Adrenal gland (tissue), 12 donors: ENCODE measurements around the gene ASB1. TPM values are rescaled to one million over a fixed set of nuclear protein-coding genes. Genes with fewer than 3 reads are reported as not detected.

Source experiments
- DNase-seq, 7 donors: peaks; one replicate each; pipeline ENCODE4 v3.0.0-alpha.2; 2019 to 2020
- H3K27ac ChIP-seq, 5 donors: fragments of 200-600 bp; sonication (generic) in 4 of 5; 1 replicate in 3 of 5; 2 replicates in 2 of 5; pipeline versions ENCODE4 v1.5.1 to v1.8.0; 2016 to 2020; ENCODE audit warnings: mild to moderate bottlenecking in 1 of 5
- H3K27me3 ChIP-seq: fragments of 200-600 bp; 2 replicates; pipeline ENCODE4 v1.8.0; 2021
- H3K36me3 ChIP-seq, 2 donors: fragments of 200-600 bp; replicated peaks in 1 of 2; 1 replicate in 1 of 2; 2 replicates in 1 of 2; pipeline versions ENCODE4 v1.5.1 to v1.8.0; 2018 to 2022
- H3K4me1 ChIP-seq, 2 donors: fragments of 200-600 bp; replicated peaks in 1 of 2; 1 replicate in 1 of 2; 2 replicates in 1 of 2; pipeline versions ENCODE4 v1.5.1 to v1.8.0; 2018 to 2021
- H3K4me3 ChIP-seq, 4 donors: fragments of 200-600 bp; sonication (generic) in 3 of 4; one replicate each; pipeline ENCODE4 v1.5.1; 2016 to 2018
- H3K9me3 ChIP-seq, 3 donors: fragments of 200-600 bp; sonication (generic) in 1 of 3; replicated peaks in 1 of 3; 1 replicate in 2 of 3; 2 replicates in 1 of 3; pipeline versions ENCODE4 v1.5.1 to v1.8.0; 2016 to 2021
- POLR2A ChIP-seq, 2 donors: fragments of 450-650 bp; IDR thresholded peaks; one replicate each; pipeline ENCODE4 v1.6.1; 2017; ENCODE audit warnings: antibody characterized with exemption in 2 of 2, mild to moderate bottlenecking in 2 of 2, moderate library complexity in 1 of 2
- WGBS, 4 donors: extraction: QIAGEN DNeasy Blood & Tissue Kit in 2 of 4; methylation state at CpG; one replicate each; pipeline versions ENCODE4 v1.1.5 to v1.1.7; 2013 to 2017; 5-methylcytosine and 5-hydroxymethylcytosine counted together
- intact Hi-C, 2 donors: fragments of 100-400 bp; cut with DNase I; formaldehyde crosslinking; loops; one replicate each; pipeline versions ENCODE4 v1.14.1 to v1.15.0; 2022 to 2023
- polyA plus RNA-seq, 3 donors: library from polyadenylated mRNA; stranded (reverse); fragments of 200-250 nt in 2 of 3; fragments of 350-450 nt in 1 of 3; fragmentation: Illumina TruSeq in 1 of 3; extraction: RNeasy Lipid Tissue Mini Kit (QIAGEN cat#74804) in 1 of 3; gene quantifications; one replicate each; pipeline ENCODE4 v1.2.3, GENCODE V29; 2013 to 2014
- total RNA-seq, 9 donors: library from RNA; depleted of rRNA in 4 of 9; stranded (reverse); fragments of >200 nt in 4 of 9; fragments of 120-200 nt in 1 of 9; fragmentation: NEBNext Ultra II Directional in 1 of 9; extraction: Animal tissue kit (Norgen Biotek cat#: 25700) in 1 of 9; gene quantifications; one replicate each; pipeline versions ENCODE4 v1.1.0 to v1.2.4, GENCODE V29; 2013 to 2023
- TF ChIP-seq, protein P1 (sequence below), 6 experiments: fragments of 450-650 bp in 4 of 6; fragments of 200-600 bp in 2 of 6; sonication (generic) in 1 of 6; IDR thresholded peaks; 1 replicate in 5 of 6; 2 replicates in 1 of 6; pipeline versions ENCODE4 v1.5.1 to v1.8.0; 2016 to 2021; ENCODE audit warnings: antibody characterized with exemption in 6 of 6, mild to moderate bottlenecking in 2 of 6, moderate library complexity in 1 of 6
- donor health status: healthy with polysubstance abuse.
- donor health status: Bipolar disorder and iron deficiency.
- donor health status: DM: yes; HTN: yes; CAD: no.
- donor health status: DM: no; HTN: no; CAD: no.
- donor health status: DM: no; HTN: no; CAD: no.
- donor health status: DM: yes; HTN: yes; CAD: no.

Gene ASB1
- total and polyA plus RNA-seq, 12 donors, result 12.2 to 28.8 (median 19.6) TPM

DNA sequence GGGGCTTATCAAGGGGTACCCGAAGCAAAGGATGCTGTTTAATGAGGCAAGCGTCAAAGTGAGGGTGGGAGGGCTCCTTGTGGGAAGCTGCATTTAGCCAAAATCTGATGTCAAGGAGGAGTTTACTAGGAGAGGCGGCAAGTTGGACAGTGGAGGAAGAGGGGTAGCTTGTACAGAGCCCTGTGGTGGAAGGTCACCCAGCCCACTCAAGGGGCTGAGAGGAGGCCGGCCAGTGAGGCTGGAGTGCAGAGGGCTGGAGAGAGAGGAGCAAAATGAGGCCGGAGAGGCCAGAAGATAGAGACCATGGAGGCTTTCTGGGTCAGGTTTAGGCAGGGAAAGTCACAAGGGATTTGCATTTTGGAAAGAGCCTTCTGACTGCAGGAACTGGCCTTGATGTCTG is 49.5 kb downstream of the ASB1 start:
- intact Hi-C loops, result no loop called here
- H3K27me3 ChIP-seq, result no peaks in the 10 kb centered on the region
- no peaks in the 10 kb centered on the region for H3K36me3 ChIP-seq
- peak in 1 of 7 donors; percentile 17 for DNase-seq
- no peak overlapping the region for H3K4me3 ChIP-seq
- WGBS, 4 donors, result 71 to 85% (median 80%) methylated on average over 5 of the region's 5 CpGs
- peaks cover 0 to 7% (median 6%) of the 10 kb centered on the region in 3 donors for H3K9me3 ChIP-seq
- H3K4me1 ChIP-seq, result no peaks in the 10 kb centered on the region
- TF ChIP-seq POLR2A (IDR thresholded peaks at IDR 0.05), result no peak
- TF ChIP-seq, protein P1, sequence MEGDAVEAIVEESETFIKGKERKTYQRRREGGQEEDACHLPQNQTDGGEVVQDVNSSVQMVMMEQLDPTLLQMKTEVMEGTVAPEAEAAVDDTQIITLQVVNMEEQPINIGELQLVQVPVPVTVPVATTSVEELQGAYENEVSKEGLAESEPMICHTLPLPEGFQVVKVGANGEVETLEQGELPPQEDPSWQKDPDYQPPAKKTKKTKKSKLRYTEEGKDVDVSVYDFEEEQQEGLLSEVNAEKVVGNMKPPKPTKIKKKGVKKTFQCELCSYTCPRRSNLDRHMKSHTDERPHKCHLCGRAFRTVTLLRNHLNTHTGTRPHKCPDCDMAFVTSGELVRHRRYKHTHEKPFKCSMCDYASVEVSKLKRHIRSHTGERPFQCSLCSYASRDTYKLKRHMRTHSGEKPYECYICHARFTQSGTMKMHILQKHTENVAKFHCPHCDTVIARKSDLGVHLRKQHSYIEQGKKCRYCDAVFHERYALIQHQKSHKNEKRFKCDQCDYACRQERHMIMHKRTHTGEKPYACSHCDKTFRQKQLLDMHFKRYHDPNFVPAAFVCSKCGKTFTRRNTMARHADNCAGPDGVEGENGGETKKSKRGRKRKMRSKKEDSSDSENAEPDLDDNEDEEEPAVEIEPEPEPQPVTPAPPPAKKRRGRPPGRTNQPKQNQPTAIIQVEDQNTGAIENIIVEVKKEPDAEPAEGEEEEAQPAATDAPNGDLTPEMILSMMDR (IDR thresholded peaks at IDR 0.05), result no peak
- H3K27ac ChIP-seq, result no peak overlapping the region

DNA sequence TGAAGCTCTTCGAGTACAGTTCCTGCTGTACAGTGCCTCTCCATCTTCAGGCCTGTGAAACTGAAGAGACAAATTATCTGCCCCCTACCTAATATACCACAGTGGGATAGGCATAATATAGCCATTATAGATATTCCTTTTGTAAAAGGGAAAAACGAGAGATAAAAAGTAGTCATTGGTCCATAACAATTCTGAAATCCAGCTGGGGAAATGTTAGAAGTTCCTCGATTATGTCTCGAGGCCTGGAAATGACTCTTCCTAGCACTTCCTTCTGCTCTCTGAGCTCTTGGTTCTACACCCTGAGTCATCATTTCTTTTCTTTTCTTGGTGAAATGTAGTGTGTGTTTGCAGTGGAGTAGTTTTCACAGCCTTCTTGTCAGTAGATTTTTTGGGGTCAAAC is 51.5 kb downstream of the ASB1 start:
- intact Hi-C loops, result no loop called here

DNA sequence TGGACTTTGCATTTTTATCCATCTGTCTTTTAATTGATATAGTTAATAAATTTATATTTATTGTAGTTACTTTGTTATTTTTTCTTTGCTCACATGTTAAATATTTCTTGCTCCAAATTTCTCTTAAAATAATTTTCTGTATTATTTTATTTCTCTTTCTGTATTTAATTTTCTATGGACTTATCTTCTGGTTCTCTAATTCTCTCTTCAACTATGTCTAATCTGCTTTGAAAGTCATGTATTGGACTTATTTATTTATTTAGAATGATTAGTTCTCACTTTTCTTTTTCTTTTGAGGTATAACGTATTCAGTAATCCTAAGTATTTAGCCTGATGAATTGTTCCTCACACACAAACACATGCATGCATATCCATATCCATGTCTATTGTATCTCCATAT is 53.1 kb downstream of the ASB1 start:
- Histone ChIP-seq H3K4me3 (no peak overlapping the region), H3K9me3 (peaks cover 0 to 6% (median 0%) of the 10 kb centered on the region in 3 donors), H3K4me1 (no peaks in the 10 kb centered on the region), H3K27ac (no peak overlapping the region), H3K36me3 (no peaks in the 10 kb centered on the region), H3K27me3 (no peaks in the 10 kb centered on the region)
- TF ChIP-seq, protein P1 (IDR thresholded peaks at IDR 0.05), result no peak
- no peak for TF ChIP-seq POLR2A (IDR thresholded peaks at IDR 0.05)
- WGBS, 4 donors, result 72 to 90% (median 82%) methylated on average over 1 of the region's 1 CpG
- no peak for DNase-seq
- intact Hi-C loops, result no loop called here

More for the DNA sequence above, 51.5 kb downstream of the ASB1 start:
- Histone ChIP-seq H3K4me3 (no peak overlapping the region), H3K36me3 (no peaks in the 10 kb centered on the region), H3K27ac (no peak overlapping the region), H3K4me1 (no peaks in the 10 kb centered on the region), H3K27me3 (no peaks in the 10 kb centered on the region), H3K9me3 (peaks cover 0 to 6% (median under 1%) of the 10 kb centered on the region in 3 donors)
- no peak for TF ChIP-seq POLR2A (IDR thresholded peaks at IDR 0.05)
- TF ChIP-seq, protein P1 (IDR thresholded peaks at IDR 0.05), result no peak
- DNase-seq, result no peak
- WGBS, 4 donors, result 83 to 90% (median 87%) methylated on average over 4 of the region's 4 CpGs

DNA sequence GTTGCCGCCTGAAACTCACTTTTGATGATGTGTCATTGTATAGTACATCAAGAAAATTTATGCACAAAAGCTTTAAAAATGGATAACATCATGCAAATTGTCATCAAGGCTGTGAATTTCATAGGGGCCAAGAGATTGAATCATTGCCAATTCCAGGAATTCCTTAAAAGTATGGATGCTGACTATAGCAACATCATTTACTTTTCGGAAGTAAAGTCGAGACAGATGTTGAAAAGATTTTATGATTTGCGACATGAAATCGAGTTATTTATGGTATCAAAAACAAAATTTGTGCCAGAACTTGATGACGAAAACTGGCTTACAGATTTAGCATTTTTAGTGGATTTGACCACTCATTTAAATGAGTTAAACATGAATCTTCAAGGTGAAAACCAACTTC is 56.3 kb downstream of the ASB1 start:
- no peak for DNase-seq
- Histone ChIP-seq H3K4me1 (no peaks in the 10 kb centered on the region), H3K9me3 (peaks cover 0 to 6% (median 0%) of the 10 kb centered on the region in 3 donors), H3K27ac (no peak overlapping the region), H3K36me3 (no peaks in the 10 kb centered on the region), H3K4me3 (no peak overlapping the region), H3K27me3 (no peaks in the 10 kb centered on the region)
- no peak for TF ChIP-seq POLR2A (IDR thresholded peaks at IDR 0.05)
- TF ChIP-seq, protein P1 (IDR thresholded peaks at IDR 0.05), result no peak
- intact Hi-C loops, result no loop called here
- WGBS, 4 donors, result 74 to 79% (median 76%) methylated on average over 6 of the region's 6 CpGs
